HepG2 (cell line): ENCODE data around the gene CHN1. TPM values are rescaled to one million over a fixed set of nuclear protein-coding genes. Genes with fewer than 3 reads are reported as not detected.

ENCODE experiments used
- ATAC-seq: fragments of 200-7000 bp; cut with Tn5 transposase; 3 replicates; pipeline ENCODE4 v1.9.1; 2020; ENCODE audit warnings: mild to moderate bottlenecking, moderate library complexity
- BruUV-seq: library from RNA; stranded (reverse); fragments of 400-500 nt; replicated peaks from 2 replicates; lab custom pipeline; 2021; lab: Mats Ljungman, UMichigan
- CTCF ChIA-PET: fragments of 300-600 bp; formaldehyde crosslinking; extraction: SDS; loops from one replicate; lab custom pipeline; 2021; ENCODE audit warnings: low total read pairs, inconsistent platforms, low intra/inter-chr PET ratio; lab: Yijun Ruan, JAX
- POLR2A ChIA-PET: fragments of 350-600 bp; sonication (Branson Sonifier 250); formaldehyde crosslinking; loops from one replicate; lab custom pipeline; 2020; ENCODE audit warnings: antibody characterized with exemption, inconsistent platforms; lab: Yijun Ruan, JAX
- DNase-seq: peaks from one replicate; pipeline ENCODE4 v3.0.0-alpha.2; 2015; ENCODE audit warnings: low spot score
- FAIRE-seq: peaks from 3 replicates; lab custom pipeline; 2011; peaks lifted over from hg19 to GRCh38; lab: Jason Lieb, UNC
- H2AFZ ChIP-seq: one replicate; pipeline ENCODE4 v1.6.1; 2011; ENCODE audit warnings: low read length, inconsistent platforms
- H3K27ac ChIP-seq: fragments of 300-600 bp; 3 replicates; pipeline ENCODE4 v1.8.0; 2011; ENCODE audit warnings: mixed run types, mild to moderate bottlenecking, mixed read lengths, low read length, inconsistent platforms; ENCODE audit not compliant: insufficient read depth; ENCODE audit errors: extremely low read length
- H3K27me3 ChIP-seq, 2 experiments: fragments of 200-600 bp in 1 of 2; 2 replicates in 1 of 2; 3 replicates in 1 of 2; pipeline versions ENCODE4 v1.6.0 to v1.8.0; 2011; ENCODE audit warnings: low read length in 2 of 2, mild to moderate bottlenecking in 2 of 2, moderate library complexity in 2 of 2, inconsistent platforms in 1 of 2; ENCODE audit not compliant: insufficient read depth in 2 of 2, control insufficient read depth in 1 of 2
- H3K36me3 ChIP-seq, 2 experiments: fragments of 200-600 bp in 1 of 2; replicated peaks in 1 of 2; 2 replicates in 1 of 2; 3 replicates in 1 of 2; pipeline versions ENCODE4 v1.5.1 to v1.8.0; 2011; ENCODE audit warnings: low read length in 2 of 2, inconsistent platforms in 1 of 2; ENCODE audit not compliant: insufficient read depth in 2 of 2, control insufficient read depth in 1 of 2
- H3K4me1 ChIP-seq: 2 replicates; pipeline ENCODE4 v1.5.1; 2012; ENCODE audit warnings: low read length, inconsistent platforms; ENCODE audit not compliant: insufficient read depth
- H3K4me2 ChIP-seq: 2 replicates; pipeline ENCODE4 v1.6.0; 2011; ENCODE audit warnings: low read depth, low read length, inconsistent platforms
- H3K4me3 ChIP-seq, 3 experiments: fragments of 200-600 bp in 1 of 3; sonication (generic), shearing (Covaris generic) in 1 of 3; replicated peaks in 1 of 3; 2 replicates each; pipeline ENCODE4 v1.5.1; 2011 to 2016; ENCODE audit warnings: low read length in 3 of 3, inconsistent platforms in 2 of 3, low read depth in 2 of 3, mild to moderate bottlenecking in 2 of 3, control low read depth in 1 of 3, mixed read lengths in 1 of 3; ENCODE audit not compliant: insufficient read depth in 1 of 3
- H3K79me2 ChIP-seq: one replicate; pipeline ENCODE4 v1.6.1; 2011; ENCODE audit warnings: low read length, inconsistent platforms; ENCODE audit not compliant: insufficient read depth
- H3K9ac ChIP-seq: 2 replicates; pipeline ENCODE4 v1.6.0; 2011; ENCODE audit warnings: mild to moderate bottlenecking, low read depth, low read length, inconsistent platforms; ENCODE audit not compliant: insufficient read depth
- H3K9me3 ChIP-seq: 2 replicates; pipeline ENCODE4 v1.5.1; 2012; ENCODE audit warnings: mild to moderate bottlenecking, low read length
- H4K20me1 ChIP-seq: 2 replicates; pipeline ENCODE4 v1.6.0; 2011; ENCODE audit warnings: inconsistent platforms, mild to moderate bottlenecking, low read length, moderate library complexity; ENCODE audit not compliant: insufficient read depth
- AHR ChIP-seq: IDR thresholded peaks from 2 replicates; pipeline ENCODE4 v1.6.1; 2018; ENCODE audit warnings: missing genetic modification reagents, missing compliant biosample characterization
- ERF ChIP-seq: IDR thresholded peaks from 2 replicates; pipeline ENCODE4 v1.6.1; 2018; ENCODE audit warnings: missing biosample characterization, missing genetic modification reagents
- ETV5 ChIP-seq: IDR thresholded peaks from 2 replicates; pipeline ENCODE4 v1.6.1; 2018; ENCODE audit warnings: missing biosample characterization, missing genetic modification reagents, inconsistent platforms, borderline replicate concordance
- HNRNPUL1 ChIP-seq: fragments of 200-400 bp; formaldehyde crosslinking; IDR thresholded peaks from 2 replicates; pipeline ENCODE4 v1.6.1; 2017; ENCODE audit warnings: low read depth, mild to moderate bottlenecking, low read length, moderate library complexity
- JARID2 ChIP-seq: sonication (generic); formaldehyde crosslinking; IDR thresholded peaks from 2 replicates; pipeline ENCODE4 v1.8.1; 2023; ENCODE audit warnings: missing genetic modification reagents, inconsistent platforms; ENCODE audit not compliant: insufficient replicate concordance
- KLF11 ChIP-seq: IDR thresholded peaks from 2 replicates; pipeline ENCODE4 v1.6.1; 2016; ENCODE audit warnings: missing compliant biosample characterization
- KLF16 ChIP-seq, 2 experiments: sonication (generic) in 1 of 2; formaldehyde crosslinking in 1 of 2; IDR thresholded peaks; 2 replicates each; pipeline versions ENCODE4 v1.6.1 to v1.8.0; 2016 to 2023; ENCODE audit warnings: missing genetic modification reagents in 2 of 2, missing compliant biosample characterization in 1 of 2
- TBX2 ChIP-seq: sonication (generic); formaldehyde crosslinking; IDR thresholded peaks from 2 replicates; pipeline ENCODE4 v1.5.0; 2020; ENCODE audit warnings: missing genetic modification reagents, mild to moderate bottlenecking, borderline replicate concordance
- ZFP62 ChIP-seq: sonication (generic); formaldehyde crosslinking; IDR thresholded peaks from 2 replicates; pipeline ENCODE4 v1.4.0; 2020; ENCODE audit warnings: missing genetic modification reagents
- ZNF329 ChIP-seq: sonication (generic); formaldehyde crosslinking; IDR thresholded peaks from 2 replicates; pipeline ENCODE4 v1.9.0; 2021; ENCODE audit warnings: low read depth, mild to moderate bottlenecking, missing genetic modification reagents
- ZNF33A ChIP-seq: sonication (generic); formaldehyde crosslinking; IDR thresholded peaks from 2 replicates; pipeline ENCODE4 v1.5.1; 2020; ENCODE audit warnings: missing genetic modification reagents, mild to moderate bottlenecking, moderate library complexity, borderline replicate concordance
- ZNF7 ChIP-seq: IDR thresholded peaks from 2 replicates; pipeline ENCODE4 v1.6.1; 2016; ENCODE audit warnings: missing biosample characterization, missing genetic modification reagents
- WGBS: methylation state at CpG from one replicate; pipeline ENCODE4 v1.1.6; 2017; ENCODE audit warnings: low lambda C conversion rate; 5-methylcytosine and 5-hydroxymethylcytosine counted together
- in situ Hi-C: cut with HindIII; loops from 2 replicates; pipeline ENCODE4 v1.10.0; 2017; ENCODE audit warnings: low pct_unique_long_range_greater_than_20kb; ENCODE audit not compliant: extremely low pct_ligation_motif_present
- intact Hi-C: fragments of 100-400 bp; cut with micrococcal nuclease; formaldehyde crosslinking; loops from one replicate; pipeline ENCODE4 v1.10.0; 2022; ENCODE audit not compliant: unreplicated experiment
- polyA plus RNA-seq, 8 experiments: library from polyadenylated mRNA; depleted of rRNA in 3 of 8; stranded (reverse) in 7 of 8; unstranded in 1 of 8; fragments of >200 nt; fragmentation: Illumina TruSeq in 4 of 8; extraction: Trizol in 4 of 8; gene quantifications; 2 replicates each; pipeline versions ENCODE4 v1.2.1 to v1.2.3, GENCODE V29; 2011 to 2016; ENCODE audit warnings: low read depth in 4 of 8, missing spikeins in 1 of 8, mixed read lengths in 1 of 8; ENCODE audit not compliant: insufficient read depth in 1 of 8
- total RNA-seq, 5 experiments: library from RNA; depleted of rRNA; stranded (reverse); fragments of >200 nt; fragmentation: Illumina TruSeq; extraction: Trizol; gene quantifications; 2 replicates each; pipeline ENCODE4 v1.2.3, GENCODE V29; 2016; ENCODE audit warnings: low read depth in 1 of 5
- TF ChIP-seq, protein P1 (sequence below): sonication (generic); formaldehyde crosslinking; IDR thresholded peaks from 2 replicates; pipeline ENCODE4 v1.4.0; 2020; ENCODE audit warnings: missing genetic modification reagents
- TF ChIP-seq, protein P2 (sequence below): sonication (generic); formaldehyde crosslinking; IDR thresholded peaks from 2 replicates; pipeline ENCODE4 v1.8.1; 2023; ENCODE audit warnings: missing genetic modification reagents, inconsistent platforms, borderline replicate concordance
- TF ChIP-seq, protein P3 (sequence below): IDR thresholded peaks from 2 replicates; pipeline ENCODE4 v1.6.1; 2016; ENCODE audit warnings: low read depth, borderline replicate concordance
- TF ChIP-seq, protein P4 (sequence below): sonication (generic); formaldehyde crosslinking; IDR thresholded peaks from 2 replicates; pipeline ENCODE4 v1.5.1; 2020; ENCODE audit warnings: mild to moderate bottlenecking, missing genetic modification reagents, borderline replicate concordance

CHN1 gene
- total and polyA plus RNA-seq, 2 of the 13 experiments (the other 11 are each of a cell fraction or from before 2014, with no cell fraction given): 2.8 to 3.5 TPM

DNA sequence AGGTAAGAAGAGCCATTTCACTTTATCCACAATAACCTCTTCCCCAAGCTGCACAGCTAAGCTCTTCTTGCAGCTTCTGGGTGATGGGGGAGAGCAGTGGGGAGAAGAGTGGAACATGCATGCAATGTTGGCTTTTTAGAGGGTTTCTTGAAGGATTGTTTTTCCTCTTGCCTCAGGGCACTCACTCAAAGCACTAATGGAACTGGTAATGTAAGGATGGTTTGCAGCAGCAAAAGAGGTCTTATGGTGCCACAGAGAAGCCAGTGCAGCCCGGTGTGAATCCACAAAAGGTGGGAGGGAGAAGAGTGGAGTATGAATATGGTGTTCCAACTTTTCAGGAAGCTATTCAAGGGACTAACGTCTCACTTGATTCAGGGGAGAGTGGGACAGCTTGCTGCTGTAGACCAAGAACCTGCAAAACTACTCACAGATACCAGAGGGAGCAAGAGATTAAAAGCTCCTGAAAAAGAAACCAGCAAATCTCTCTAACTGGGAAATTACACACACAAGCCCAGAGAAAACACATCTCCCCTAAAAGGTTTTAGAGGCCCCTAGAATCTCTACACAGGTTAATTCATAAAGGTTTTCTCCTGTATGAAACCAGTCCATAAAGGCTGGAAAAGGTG lies 116.4 kb downstream of the CHN1 start:
- DNase-seq (no peak), ATAC-seq (no peak), FAIRE-seq (no peak)
- Histone ChIP-seq H3K36me3 (no peaks in the 10 kb centered on the region), H3K4me1 (no peaks in the 10 kb centered on the region), H3K4me2 (no peak overlapping the region), H4K20me1 (no peaks in the 10 kb centered on the region), H3K9ac (no peak overlapping the region), H3K9me3 (no peaks in the 10 kb centered on the region), H3K27ac (no peak overlapping the region), H2AFZ (no peak overlapping the region), H3K4me3 (no peak overlapping the region), H3K27me3 (no peaks in the 10 kb centered on the region), H3K79me2 (no peaks in the 10 kb centered on the region)
- 0% methylated on average over 2 of the region's 2 CpGs for WGBS
- no peak for TF ChIP-seq ETV5 (CRISPR knock-in tag)
- no peak for TF ChIP-seq TBX2
- no peak for TF ChIP-seq KLF16 (CRISPR knock-in tag; IDR thresholded peaks at IDR 0.05)
- TF ChIP-seq, protein P1, sequence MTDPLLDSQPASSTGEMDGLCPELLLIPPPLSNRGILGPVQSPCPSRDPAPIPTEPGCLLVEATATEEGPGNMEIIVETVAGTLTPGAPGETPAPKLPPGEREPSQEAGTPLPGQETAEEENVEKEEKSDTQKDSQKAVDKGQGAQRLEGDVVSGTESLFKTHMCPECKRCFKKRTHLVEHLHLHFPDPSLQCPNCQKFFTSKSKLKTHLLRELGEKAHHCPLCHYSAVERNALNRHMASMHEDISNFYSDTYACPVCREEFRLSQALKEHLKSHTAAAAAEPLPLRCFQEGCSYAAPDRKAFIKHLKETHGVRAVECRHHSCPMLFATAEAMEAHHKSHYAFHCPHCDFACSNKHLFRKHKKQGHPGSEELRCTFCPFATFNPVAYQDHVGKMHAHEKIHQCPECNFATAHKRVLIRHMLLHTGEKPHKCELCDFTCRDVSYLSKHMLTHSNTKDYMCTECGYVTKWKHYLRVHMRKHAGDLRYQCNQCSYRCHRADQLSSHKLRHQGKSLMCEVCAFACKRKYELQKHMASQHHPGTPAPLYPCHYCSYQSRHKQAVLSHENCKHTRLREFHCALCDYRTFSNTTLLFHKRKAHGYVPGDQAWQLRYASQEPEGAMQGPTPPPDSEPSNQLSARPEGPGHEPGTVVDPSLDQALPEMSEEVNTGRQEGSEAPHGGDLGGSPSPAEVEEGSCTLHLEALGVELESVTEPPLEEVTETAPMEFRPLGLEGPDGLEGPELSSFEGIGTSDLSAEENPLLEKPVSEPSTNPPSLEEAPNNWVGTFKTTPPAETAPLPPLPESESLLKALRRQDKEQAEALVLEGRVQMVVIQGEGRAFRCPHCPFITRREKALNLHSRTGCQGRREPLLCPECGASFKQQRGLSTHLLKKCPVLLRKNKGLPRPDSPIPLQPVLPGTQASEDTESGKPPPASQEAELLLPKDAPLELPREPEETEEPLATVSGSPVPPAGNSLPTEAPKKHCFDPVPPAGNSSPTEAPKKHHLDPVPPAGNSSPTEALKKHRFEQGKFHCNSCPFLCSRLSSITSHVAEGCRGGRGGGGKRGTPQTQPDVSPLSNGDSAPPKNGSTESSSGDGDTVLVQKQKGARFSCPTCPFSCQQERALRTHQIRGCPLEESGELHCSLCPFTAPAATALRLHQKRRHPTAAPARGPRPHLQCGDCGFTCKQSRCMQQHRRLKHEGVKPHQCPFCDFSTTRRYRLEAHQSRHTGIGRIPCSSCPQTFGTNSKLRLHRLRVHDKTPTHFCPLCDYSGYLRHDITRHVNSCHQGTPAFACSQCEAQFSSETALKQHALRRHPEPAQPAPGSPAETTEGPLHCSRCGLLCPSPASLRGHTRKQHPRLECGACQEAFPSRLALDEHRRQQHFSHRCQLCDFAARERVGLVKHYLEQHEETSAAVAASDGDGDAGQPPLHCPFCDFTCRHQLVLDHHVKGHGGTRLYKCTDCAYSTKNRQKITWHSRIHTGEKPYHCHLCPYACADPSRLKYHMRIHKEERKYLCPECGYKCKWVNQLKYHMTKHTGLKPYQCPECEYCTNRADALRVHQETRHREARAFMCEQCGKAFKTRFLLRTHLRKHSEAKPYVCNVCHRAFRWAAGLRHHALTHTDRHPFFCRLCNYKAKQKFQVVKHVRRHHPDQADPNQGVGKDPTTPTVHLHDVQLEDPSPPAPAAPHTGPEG (CRISPR knock-in tag): no peak
- TF ChIP-seq JARID2 (CRISPR knock-in tag): no peak
- no peak for TF ChIP-seq ERF (CRISPR knock-in tag)
- TF ChIP-seq ZNF7 (CRISPR knock-in tag): no peak
- no peak for TF ChIP-seq HNRNPUL1
- no peak for TF ChIP-seq AHR
- no peak for TF ChIP-seq KLF11 (CRISPR knock-in tag)
- TF ChIP-seq, protein P2, sequence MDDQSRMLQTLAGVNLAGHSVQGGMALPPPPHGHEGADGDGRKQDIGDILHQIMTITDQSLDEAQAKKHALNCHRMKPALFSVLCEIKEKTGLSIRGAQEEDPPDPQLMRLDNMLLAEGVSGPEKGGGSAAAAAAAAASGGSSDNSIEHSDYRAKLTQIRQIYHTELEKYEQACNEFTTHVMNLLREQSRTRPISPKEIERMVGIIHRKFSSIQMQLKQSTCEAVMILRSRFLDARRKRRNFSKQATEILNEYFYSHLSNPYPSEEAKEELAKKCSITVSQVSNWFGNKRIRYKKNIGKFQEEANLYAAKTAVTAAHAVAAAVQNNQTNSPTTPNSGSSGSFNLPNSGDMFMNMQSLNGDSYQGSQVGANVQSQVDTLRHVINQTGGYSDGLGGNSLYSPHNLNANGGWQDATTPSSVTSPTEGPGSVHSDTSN (CRISPR knock-in tag): no peak
- TF ChIP-seq, protein P3, sequence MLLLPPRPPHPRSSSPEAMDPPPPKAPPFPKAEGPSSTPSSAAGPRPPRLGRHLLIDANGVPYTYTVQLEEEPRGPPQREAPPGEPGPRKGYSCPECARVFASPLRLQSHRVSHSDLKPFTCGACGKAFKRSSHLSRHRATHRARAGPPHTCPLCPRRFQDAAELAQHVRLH (CRISPR knock-in tag): no peak
- no peak for TF ChIP-seq ZNF329 (CRISPR knock-in tag)
- no peak for TF ChIP-seq ZNF33A (CRISPR knock-in tag)
- TF ChIP-seq, protein P4, sequence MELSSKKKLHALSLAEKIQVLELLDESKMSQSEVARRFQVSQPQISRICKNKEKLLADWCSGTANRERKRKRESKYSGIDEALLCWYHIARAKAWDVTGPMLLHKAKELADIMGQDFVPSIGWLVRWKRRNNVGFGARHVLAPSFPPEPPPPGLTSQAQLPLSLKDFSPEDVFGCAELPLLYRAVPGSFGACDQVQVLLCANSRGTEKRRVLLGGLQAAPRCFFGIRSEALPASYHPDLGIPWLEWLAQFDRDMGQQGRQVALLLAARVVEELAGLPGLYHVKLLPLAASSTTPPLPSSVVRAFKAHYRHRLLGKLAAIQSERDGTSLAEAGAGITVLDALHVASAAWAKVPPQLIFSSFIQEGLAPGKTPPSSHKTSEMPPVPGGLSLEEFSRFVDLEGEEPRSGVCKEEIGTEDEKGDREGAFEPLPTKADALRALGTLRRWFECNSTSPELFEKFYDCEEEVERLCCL (CRISPR knock-in tag): no peak
- no peak for TF ChIP-seq ZFP62 (CRISPR knock-in tag)
- BruUV-seq: no TSS peak
- ChIA-PET CTCF (no interaction called here), POLR2A (no interaction called here)
- in situ Hi-C loops: no loop called here
- intact Hi-C loops: no loop called here
